GM03348 (cell line): ENCODE data around the gene RAVER1.
A peak's percentile ranks its signal among the peaks of the same experiment; 100 is the strongest.
"Not testable (repeated sequence)": the region's sequence is repeated elsewhere in the genome, so short reads cannot be mapped to it uniquely, and the experiment has no call there.

Experiments
- DNase-seq: peaks from one replicate; pipeline ENCODE4 v3.0.0; 2012; ENCODE audit warnings: low spot score

RAVER1 gene

DNA sequence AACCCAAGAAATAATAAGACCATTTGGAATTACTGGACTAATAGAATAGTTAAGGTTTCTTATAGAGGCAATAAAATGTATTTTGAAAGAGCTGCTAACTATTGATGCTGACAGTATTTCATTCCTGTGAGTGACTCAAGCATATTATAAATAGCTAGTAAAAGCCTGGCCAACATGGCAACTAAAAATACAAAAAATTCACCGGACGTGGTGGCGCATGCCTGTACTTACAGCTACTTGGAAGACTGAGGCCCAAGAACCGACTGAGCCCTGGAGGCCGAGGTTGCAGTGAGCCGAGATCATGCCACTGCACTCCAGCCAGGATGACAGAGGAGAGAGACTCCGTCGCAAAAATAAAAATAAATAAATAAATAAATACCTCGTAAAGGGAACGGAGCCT is 11.5 kb upstream of the RAVER1 start:
- DNase-seq, result no peak

DNA sequence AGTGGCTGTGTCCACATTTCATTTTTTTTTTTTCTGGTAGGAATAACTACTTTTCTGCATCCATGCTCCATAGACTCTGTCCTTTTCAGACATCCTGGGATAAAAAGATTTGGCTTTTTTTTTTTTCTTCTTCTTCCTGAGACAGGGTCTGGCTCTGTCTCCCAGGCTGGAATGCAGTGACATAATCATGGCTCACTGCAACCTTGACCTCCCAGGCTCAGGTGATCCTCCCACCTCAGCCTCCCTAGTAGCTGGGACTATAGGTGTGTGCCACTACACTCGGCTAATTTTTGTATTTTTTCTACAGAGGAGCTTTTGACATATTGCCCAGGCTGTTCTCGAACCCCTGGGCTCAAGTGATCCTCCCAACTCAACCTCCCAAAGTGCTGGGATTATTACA is 10.2 kb upstream of the RAVER1 start:
- no peak for DNase-seq

DNA sequence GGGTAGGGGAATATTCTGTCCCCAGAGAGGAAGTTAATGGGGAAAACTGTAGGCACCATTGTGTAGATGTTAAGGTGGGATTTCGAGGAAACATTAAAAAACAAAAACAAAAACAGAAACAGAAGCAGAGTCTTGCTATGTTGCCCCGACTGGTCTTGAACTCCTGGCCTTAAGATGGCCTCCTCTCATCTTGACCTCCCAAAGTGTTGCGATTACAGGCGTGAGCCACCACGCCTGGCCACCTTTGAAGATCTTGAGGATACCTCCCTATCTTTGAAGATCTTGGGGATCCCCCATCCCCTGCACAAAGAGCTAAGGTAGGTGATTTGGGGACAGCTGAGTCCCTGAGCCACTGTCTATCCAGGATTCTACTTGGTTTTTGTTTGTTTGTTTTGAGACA is 6.6 kb upstream of the RAVER1 start:
- DNase-seq, result no peak

DNA sequence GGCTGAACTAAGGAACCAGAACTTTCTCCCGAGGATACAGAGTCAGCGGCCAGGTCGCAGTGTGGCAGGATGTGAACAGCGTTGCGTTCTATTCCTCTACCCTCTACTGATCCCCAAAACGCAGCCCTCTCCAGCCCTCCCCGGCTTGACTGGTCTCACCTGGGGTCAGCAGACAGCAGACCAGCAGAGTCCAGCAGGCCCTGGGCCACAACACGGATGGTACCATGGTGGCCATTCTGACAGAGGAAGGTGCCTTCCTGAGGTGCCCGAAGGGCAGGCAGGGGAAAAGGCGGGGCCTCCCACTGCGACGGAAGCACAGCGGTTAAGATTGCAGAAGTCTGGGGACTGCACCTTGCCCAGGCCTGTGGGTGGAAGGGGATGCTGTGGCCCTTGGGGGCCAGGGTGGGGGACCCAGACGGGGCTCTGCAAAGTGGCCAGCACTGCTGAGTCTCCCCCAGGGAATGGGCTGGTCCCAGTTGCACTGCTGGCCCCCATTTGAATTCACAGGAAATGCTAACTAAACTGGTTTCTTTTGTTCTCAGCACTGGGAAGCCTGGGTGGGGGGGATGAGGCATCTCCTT is 6.1 kb upstream of the RAVER1 start, which contains the start of gene ICAM3:
Gene ICAM3 (minus strand): TSS at position 245 of the 581 bp plus-strand sequence. CDS start 10 bp downstream, at position 235.
- no peak for DNase-seq

DNA sequence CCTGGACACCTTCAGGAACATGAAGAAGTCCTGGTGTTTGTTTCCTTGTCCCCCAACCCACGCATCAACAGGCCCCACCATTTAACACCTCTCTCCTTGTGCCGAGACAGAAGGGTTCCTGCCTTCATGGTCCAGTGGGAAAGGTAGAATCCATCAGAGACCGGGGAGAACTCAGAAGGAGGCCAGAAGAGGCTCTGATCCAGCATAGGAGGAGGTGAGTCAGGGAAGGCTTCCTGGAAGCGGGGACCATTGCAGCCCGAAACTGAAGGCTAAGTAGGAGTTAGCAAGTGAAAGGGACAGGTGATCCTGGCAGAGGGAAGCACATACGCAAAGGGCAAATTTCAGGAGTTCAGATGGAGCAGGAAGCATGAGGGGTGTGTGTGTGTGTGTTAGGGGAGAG is 5.6 kb upstream of the RAVER1 start:
- DNase-seq, result no peak

DNA sequence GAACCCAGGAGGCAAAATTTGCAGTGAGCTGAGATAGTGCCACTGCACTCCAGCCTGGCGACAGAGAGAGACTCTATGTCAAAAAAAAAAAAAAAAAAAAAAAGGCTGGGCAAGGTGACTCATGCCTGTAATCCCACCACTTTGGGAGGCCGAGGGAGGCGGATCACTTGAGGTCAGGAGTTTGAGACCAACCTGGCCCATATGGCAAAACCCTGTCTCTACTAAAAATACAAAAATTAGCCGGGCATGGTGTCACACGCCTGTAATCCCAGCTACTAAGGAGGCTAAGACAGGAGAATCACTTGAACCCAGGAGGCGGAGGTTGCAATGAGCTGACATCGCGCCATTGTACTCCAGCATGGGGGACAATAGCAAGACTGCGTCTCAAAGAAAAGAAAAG is 3.4 kb upstream of the RAVER1 start:
- not testable (repeated sequence) for DNase-seq

DNA sequence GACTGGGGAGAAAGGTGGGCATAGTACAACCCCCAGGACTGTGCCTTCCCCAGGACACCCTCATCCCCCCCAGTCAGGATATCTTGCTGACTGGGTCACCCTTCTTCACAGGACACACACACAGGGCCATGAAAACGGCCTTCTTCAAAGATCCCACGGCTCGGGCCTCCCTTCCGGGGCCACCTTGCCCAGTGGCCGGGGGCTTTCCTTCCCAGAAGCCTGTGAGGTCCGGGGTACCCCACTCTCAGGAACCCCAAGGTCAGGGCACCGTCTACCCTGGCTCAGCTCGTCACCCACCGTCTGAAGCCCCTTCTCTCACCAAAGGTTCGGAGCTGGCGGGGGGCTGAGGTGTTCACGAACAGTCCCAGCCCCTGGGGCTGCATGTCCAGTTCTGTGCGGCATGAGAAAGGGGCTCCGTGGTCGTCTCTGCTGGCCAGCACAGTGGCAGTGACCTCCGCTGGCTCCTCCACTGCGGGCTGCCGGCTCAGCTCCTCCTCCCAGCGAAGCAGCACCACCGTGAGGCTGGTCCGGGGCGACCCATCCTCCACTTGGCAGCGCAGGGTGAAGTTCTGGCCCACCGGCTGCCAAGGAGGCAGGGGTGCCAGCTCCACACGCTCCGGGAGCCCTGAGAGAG is 2.1 kb upstream of the RAVER1 start:
- no peak for DNase-seq

DNA sequence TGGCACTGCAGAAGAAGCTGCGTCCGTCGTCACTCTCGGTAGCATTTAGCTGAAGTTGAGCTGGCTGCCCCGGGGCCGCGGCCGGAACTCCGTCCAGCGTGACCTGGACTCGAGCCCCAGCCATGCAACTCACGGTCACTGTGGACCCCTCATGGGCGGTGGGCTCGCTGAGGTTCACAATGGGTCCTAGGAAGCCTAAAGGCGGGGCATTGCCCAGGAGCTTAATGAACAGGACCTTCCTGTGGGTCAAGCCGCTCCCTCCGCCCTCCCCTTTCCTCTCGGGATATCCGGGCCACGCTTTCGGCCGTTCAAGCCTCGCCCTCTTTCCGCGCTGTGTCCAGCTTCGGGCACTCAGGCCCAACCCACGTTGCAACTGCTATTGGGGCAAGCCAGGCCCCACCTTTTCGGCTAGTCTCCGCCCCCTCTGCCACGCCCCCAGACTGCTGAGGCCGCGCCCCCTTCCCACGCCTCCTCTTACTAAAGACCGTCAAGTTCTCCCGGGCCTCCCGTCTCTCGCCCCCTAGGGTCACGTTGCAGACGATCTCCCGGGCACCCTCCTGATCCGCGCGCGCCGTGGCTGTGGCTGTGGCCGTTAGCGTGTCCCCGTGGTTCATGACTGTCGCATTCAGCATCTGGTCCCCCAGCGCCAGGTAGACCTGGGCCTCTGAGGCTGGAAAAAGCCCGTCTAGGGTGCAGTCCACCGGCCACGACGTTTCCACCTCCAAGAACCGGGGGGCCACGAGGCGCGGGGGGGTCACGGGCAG is 1.4 kb upstream of the RAVER1 start:
- peak; percentile 96 for DNase-seq

DNA sequence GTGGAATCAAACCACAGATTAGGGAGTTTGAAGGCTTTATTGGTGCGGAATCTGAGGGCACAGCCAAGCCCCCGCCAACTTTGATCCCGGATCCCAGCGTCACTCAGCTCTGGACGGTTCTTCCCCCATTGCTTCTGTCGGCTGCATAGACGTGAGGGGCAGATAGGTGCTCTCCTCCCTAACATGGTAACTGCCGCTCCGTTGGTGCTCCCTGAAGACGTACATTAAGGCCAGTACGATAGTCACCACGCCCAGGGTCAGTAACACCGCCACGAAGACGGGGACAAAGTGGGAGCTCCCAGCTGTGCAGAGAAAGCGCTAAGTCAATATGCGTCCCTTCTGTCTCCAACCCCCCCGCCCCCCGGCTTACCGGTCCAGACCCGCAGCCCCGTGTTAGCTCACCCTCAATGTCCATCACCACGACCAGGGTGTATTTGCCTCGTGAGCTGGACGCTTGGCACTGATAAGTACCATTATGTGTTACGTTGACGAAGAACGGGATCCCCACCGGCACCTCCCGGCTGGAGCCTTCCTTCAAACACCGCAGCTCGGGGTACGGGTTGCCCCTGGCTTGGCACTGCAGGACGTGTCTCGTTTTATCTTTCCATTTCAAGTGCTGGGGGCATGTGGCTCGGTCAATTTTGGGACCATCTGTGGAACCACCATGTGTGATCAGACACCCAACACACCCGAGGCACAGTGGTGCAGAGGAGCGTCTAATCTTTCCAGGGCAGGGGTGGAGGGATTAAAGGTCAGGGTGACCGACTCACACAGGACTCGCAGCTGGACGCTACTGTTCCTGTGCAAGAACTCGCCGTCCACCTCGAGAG is 644 bp upstream of the RAVER1 start:
- no peak for DNase-seq

DNA sequence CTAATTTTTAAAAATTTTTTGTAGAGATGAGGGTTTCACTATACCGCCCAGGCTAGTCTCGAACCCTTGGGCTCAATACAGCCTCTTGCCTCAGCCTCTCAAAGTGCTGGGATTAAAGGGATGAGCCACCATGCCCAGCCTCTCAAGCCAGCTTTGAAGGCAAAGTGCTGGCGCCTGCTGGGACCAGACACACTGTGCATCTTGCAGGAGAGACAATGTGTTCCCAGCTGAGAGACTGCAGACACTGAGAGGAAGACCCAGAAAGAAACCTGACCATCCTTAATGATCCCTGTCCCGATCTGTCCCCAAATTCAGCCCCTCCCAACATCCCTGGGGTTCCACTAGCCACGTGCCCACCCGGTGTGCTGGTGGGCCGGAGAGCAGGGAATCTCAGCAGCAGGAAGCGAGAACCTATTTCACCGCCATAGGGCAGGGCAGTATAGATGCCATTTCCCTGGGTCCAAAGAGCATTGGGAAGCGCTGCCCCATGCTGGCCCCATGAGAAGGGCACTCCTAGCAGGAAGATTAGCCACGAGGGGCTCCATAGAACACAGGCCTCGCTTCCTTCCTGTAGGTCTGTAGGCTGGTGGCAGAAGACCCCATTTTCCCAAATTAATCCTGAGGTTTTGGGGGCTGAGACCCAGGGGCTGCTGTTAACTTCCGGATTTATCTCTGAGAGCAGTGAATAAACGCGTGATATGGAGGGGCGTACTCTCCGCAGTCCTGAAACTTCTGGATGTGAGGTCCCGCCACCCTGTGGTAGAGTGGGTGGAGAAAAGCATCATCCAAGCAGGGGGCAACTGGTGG is 968 bp downstream of the RAVER1 start:
- no peak for DNase-seq

DNA sequence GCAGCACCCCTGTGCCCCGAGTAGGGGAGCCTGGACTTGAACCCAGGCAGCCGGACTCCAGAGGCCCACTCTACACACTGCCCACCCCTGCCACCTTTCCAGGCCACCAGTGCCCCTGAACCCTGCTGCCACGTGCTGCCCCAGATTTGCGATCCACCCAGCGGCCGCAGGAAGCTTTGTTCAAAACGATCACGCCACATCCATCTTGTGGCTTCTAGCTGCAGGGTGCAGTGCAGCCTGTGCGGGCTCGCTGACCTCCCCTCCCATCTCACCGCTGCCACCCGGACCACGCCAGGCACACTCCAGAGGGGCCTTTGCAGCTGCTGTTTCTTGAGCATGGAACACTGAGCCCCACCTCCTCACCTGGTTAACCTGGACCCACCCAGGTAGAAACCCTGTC is 3.8 kb downstream of the RAVER1 start:
- DNase-seq, result no peak

DNA sequence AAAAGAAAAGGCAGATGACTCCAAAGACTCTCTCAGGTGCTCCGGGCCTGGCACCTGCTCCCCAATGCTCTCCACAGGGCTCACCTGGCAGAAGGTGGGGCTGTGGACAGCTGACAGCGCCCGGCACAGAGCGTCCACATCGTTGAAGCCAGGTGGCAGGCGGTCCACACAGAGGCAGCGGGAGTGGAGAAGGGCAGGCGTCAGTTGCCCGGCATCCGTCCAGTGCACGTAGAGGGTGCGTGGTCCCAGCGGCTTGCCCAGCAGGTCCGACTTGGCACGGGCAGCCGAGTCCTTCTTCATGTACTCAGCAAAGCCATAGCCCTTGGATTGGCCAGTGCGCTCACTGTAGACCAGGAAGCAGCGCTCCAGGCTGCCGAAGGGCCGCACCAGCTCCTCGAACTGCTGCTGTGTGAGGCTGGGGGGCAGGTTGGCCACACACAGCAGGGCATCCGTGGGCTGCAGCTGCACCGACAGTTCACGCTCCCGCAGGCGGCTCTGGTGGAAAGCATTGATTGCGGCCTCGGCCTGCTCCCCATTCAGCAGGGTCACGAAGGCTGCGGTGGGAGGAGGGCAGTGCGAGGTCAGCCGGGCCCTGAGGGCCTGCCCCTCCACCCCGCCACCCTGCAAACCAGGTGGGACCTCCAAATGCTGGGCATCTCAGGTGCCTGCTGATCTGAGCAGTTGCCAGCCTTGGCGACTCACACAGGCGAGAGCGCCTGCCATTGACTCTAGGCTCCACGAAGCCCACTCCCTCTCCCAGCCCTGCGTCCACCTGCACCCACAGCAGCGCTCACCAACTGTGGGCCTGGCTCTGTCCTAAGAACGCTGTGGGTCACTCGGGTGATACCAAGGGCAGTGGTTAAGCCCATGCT is 4.5 kb downstream of the RAVER1 start:
- no peak for DNase-seq

DNA sequence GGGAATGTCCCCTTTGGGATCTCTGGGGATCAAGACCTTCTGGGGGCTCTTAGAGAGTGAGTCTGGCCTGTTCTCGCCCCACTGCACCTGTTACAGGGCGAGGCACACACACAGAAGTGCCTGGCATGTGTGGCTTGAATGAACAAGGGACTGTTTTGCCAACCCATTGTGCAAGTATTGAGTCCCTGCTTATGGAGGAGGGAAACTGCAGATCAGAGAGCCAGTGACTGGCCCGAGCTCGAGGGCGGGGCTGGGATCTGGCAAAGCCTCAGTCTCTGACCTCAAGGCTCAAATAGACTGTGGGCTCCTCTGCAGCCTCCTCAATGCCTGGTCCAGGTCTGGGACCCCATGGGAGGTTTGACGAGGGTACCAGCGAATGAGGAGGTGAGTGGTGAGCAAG is 5.5 kb downstream of the RAVER1 start:
- DNase-seq, result no peak

DNA sequence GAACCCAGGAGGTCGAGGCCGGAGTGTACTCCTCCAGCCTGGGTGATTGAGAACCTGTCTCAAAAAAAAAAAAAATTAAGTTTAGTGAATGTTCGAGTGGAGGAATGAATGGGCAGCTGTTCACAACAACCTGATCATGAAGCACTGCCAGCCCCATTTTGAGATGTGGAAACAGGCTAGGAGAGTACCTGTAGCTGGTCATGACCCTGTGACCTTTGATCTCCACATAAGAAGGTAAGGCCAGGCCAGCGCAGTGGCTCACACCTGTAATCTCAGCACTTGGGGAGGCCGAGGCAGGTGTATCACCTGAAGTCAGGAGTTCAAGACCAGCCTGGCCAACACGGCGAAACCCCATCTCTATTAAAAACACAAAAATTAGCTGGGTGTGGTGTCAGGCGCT is 7.6 kb downstream of the RAVER1 start:
- no peak for DNase-seq

DNA sequence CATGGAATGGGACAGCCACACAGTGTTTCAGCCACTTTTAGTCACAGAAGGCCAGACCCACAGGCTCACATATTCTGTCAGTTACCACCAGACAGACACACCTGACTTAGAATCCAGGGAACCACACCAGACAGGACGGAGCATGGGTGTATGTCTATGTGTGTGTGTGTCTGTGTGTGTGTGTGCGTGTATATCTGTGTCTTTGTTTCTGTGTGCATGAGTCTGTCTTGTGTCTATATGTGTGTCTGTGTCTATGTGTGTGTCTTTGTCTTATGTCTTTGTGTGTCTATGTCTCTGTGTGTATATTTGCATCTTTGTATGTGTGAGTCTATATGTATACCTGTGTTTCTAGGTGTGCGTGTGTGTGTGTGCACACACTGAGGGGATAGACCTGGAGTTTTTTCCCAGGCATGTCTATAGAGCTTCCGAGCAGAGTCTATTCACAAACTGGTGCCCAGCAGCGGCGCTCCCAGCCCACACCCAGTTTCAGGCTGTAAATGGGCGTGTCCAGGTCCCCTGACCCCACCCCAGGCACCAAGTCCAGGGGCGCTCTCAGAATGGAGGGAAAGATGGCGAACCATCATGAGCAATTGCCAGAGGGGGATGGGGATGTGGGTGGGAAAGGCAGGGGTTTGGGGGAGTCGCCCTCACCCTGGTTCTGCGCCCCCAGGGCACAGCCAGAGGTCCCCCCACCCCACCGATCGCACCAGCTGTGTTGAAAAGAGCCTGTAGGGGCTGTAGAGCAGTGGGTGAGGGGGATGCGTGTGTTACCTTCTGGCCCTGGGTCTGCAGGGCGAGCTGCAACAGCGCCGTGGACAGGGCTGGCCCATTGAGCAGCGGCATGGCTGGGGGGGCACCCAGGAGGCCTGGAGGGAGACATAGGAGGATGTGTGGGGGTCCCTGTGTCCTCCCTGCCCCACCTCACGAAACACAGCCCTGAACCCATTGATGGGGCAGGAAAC is 11.2 kb downstream of the RAVER1 start:
- no peak for DNase-seq

DNA sequence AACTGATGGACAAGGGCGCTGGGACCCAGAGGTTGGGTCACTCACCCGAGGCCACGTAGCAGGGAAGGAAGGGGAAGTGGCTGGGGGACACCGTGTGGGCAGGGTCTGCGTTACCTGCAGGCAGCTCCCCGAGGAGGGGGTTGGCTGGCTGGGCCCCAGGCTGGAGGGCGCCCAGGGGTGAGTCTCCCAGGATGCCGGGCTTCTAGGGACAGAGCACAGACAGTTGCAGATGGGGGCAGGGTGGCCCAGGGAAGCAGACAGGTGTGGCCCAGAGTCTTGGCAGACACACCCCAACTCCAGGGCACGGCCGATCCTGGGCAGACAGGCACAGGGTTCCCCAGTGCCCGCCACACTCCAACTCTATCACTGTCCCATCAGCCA is 11.9 kb downstream of the RAVER1 start:
- no peak for DNase-seq

DNA sequence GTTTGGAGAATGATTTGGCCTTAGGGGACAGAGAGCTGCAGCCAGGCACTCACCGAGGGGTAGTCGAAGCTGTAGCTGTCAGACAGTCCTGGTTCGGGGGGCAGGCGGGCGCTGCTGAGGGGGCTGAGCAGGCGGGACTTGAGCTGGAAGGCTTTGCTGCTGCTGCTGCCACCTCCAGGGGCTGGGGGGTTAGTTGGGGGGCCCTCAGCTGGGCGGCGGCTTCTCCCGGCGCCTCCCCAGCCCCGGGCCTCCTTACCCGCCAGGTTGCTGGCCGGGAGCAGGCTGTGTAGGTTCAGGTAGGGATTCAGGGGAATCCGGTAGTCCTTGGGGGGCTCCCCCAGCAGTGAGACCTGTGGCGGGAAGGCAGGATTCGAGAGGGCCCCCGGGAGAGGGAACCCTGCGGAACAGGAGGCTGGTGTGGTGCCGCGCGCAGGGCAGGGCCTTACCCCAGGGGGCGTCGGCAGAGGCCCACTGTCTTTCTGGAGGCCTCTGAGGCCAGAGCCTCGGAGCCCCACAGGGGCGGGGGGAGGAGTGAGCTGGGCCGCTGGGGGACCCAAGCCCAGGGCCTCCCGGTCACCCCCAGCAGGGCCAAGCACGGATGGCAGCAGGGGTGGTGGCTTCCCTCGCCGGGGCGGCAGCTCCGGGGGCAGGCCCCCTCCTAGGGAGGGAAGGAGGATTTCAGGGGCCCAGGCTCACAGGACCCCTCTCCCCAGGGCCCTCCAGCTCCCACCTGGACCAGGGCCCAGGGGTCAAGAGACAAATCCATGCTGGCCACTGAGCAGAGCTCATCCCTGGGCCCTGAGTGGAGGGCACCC is 12.5 kb downstream of the RAVER1 start:
- no peak for DNase-seq

DNA sequence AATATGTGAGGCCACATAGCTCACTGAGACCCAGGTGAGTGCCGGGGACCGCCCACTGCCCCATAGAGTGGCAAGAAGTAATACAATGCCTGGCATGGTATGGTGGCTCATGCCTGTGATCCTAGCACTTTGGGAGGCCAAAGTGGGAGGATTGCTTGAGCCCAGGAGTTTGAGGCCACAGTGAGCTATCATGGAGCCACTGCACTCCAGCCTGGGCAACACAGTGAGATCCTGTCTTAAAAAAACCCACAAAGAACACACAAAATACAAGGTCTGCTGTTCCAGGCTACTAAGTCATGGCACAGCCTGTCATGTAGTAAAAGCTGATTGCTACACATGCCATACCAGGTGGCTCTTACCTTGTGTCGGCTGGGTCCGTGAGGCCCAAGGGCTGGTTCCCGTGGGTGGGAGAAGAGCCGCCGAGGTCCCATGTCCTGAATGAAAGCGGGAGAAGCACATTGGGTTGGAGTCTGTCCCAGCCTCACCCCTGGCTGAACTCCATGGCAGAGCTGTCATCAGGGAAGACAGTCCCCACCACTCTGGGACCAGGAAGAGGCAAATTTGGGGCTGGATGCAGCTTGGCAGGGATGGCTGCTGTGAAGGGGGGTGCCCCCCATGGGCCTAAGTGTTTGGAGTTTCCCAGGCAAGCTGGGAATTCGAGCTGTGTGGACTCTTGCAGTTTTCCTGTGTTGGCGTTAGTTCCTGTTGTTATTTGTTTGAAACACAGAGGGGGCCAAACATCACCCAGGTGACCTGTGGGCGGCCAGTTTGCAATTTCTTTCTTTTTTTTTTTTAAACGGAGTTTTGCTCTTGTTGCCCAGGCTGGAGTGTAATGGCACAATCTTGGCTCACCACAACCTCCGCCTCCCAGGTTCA is 14.3 kb downstream of the RAVER1 start:
- no peak for DNase-seq
